ENCODE results near the gene KLC3.

Gene KLC3

DNA sequence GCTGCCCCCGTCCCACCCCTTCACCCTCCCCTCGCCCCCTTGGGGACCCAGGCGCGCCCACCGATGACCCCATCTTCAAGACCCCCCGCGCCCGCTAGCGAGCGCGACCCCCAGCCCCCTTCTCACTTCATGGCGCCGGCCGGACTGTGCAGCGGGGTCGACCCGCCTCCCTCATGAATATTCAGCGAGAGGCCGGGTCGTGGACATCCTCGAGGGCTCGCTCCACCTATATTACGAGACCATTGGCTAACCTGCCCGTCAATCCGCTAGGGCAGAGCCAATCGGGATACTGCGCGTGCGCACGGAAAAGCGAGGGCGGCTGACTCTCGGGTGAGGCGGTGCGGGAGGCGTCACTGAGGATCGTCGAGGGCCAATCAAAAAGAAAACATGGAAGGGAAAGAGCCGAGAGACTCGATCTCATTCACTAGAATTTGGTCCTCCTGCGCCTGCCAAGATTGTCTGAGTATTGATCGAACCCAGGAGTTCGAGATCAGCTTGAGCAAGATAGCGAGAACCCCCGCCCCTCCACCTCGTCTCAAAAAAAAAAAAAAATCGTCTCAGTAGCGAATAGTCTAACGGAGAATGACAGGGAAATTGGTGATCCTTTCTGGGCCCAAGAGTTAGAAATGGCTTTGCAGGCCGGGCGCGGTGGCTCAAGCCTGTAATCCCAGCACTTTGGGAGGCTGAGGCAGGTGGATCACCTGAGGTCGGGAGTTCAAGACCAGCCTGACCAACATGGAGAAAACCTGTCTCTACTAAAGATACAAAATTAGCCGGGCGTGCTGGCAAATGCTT, 30.1 kb downstream of the KLC3 start, which contains the start of gene ERCC2:
TSS of gene ERCC2 (minus strand) at position 164 of the 795 bp plus-strand sequence. CDS start at position 131, 33 bp downstream.
- peak; percentile 88 to 99 (median 97) for DNase-seq

DNA sequence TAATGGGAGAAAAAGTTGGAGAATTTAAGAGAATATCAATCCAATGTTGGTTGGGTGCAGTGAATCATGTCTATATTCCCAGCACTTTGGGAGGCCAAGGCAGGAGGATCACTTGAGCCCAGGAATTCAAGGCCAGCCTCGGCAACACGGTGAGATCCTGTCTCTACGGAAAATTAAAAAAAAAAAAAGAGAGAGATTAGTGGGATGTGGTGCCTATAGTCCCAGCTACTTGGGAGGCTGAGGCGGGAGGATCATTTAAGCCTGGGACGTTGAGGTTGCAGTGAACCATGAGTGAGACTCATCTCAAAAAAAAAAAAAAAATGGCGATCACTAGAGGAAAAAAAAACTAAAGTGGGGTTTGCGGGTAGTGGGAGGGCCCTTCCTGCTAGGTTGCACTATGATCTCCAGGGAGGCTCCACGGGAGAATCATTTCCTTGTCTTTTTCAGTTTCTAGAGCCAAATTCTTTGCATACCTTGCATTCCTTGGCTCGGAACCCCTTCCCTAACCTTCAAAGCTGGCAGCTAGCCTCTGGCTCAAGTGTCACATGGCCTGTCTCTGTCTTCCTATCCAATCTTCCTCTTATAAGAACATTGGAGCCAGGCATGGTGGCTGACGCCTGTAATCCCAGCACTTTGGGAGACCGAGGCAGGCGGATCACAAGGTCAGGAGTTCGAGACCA, 35.6 kb downstream of the KLC3 start:
- no peak for DNase-seq

DNA sequence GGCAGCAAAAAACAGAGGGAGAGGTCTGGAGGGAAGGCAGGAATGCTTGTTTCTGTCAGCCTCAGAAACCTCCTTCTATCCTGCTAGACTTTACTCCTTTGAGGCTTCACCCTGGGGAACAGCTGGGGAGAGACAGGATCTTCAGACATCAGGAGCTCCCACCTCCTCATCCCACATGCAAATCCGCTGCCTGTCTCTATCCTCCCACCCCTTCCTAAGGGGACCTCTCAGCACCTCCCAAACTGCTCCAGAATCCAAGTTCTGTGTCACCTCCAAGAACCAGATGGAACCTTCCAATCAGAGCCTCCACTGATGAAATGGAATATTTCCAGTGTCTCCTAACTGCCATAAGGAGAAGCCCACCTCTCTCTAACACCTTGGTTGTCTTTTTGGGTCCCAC, 39.6 kb downstream of the KLC3 start:
- DNase-seq: no peak

DNA sequence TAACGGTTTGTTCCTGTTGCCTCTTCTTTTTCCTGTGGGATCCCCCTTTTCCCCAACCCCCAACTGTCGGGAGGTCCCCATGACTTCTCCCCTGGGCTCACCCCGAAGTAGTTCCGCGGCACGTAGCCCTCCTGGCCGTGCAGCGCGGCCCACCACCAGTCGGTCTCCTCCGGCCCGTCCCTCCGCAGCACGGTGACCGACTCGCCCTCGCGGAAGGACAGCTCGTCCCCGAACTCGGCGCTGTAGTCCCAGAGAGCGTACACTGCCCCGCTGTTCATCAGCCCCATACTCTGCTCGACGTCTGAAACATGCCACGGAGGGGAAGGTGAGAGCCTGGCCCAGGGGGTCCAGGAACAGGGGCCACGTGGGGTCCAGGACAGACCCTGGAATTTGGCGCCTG, 41.9 kb downstream of the KLC3 start:
- no peak for DNase-seq

DNA sequence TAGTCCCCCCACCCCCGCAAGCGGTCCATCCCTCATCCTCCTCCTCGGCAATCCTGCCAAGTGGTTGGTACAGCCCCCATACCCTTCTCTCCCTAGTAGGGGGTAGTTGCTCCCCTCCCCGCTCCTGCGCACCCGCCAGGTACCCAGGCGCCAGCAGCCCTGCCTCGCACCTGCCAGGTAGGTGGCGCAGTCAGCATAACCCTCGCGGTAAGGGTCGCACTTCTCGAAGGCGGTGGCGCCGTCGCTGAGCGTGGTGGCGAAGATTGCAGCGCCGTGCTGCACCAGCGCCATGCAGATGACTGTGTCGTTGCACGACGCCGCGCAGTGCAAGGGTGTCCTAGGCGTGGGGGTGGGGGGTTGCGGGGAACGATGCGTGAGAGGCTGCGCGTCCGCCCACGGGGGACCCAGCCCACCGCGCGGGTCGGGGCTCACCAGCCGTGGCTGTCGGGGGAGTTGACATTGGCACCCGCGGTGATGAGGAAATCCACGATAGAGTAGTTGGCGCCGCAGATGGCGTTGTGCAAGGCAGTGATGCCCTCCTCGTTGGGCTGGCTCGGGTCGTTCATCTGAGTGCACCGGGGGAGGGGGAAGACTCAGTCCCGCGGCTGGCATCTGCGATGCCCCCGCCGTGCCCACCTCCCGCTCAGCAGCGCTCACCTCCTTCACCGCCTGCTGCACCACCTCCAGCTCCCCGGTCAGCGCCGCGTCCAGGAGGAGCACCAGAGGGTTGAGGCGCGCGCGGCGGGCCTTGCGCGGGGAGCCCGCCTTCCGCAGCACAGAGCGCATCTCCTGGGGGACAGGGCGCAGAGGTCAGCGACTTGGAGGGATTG, 45.1 kb downstream of the KLC3 start:
- no peak for DNase-seq

DNA sequence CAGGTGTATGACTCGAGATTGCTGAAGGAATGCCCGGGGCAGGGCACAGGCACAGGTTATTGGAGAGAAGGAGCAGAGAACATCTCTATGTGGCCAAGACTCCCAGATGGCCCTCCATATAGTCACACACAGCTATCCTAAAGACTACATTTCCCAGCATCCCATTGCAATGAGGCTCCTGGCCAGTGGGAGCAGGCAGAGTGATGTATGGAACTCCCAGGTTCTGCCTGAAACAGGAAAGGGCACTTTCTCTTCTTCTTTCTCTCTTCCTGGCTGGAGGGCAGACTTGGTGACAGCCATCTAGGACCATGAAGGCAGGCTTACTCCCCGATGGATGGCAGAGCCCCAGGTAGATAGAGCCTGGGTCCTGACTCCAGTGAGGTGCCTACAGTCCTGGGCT, 50.8 kb downstream of the KLC3 start:
- no peak for DNase-seq

DNA sequence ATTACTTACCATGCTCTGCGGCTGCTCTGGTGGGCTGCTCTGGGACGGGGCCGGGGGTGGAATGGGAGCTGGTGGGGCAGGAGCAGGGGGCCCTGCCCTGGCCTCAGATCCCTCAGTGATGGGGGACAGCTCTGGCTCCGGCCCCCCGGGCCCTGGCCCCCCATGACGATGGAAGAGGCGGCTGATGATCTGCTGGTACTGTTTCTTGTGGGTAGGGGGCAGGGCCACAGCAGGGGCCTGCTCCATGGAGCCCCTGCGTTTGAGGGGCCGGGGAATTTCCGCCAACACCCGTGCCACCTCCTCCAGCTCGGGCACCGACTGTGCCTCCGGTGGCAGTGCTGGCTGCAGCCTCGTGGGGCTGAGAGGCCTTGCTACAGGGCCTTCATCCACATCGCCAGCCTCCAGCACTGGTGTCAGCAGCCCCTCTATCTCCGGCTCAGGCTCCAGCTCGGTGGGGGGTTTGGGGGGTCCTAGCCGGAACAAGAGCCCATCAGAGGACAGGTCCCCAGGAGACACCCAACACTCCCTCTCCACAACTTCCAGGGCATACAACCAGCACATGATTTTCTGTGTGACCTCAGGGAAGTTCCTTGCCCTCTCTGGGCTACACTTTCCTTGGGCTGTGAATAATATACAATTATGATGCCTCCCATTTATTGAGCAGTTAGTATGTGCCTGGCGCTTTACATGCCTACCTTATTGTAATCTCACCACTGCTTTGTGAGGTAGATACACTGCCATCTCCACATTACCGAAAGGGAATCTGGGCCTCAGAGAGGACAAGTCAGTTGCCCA, 51.5 kb downstream of the KLC3 start:
- DNase-seq: no peak

DNA sequence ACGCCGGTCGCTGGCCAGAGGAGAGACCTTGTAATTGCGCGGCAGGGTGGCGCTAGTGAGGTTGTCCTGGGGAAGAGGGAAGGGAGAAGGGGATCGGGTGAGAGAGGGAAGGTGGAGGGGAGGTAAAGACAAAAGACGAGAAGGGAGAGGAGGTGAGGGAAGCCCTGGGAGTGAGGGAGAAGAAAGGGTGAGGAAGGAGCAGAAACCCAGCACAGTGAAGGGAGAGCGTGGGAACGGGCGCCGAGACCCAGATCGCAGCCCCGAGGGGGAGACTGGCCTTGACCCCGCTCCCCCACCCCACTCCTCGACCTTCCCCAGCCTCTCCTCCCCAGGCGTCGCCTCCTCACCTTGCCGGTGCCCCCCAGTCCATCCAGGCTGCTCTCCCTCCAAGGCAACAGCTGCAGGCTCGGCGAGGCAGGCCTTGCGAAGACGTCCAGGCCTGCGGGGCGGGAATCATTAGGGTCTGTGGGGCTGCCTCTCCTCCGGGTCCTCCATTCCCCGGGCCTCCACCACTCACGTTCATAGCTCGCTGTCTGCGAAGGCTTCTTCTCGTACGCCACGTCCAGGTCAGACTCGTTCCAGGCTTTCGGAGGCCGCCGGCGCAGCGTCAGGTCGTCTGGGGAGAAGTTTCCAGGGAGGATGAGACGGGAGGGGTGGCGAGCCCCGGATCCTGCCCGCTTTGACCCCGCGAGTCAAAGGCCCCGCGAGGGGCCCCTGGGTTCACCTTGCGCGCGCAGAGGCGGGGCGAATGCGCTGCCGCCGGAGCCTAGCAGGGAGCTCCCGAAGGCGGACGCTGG, 55.5 kb downstream of the KLC3 start:
- no peak for DNase-seq

DNA sequence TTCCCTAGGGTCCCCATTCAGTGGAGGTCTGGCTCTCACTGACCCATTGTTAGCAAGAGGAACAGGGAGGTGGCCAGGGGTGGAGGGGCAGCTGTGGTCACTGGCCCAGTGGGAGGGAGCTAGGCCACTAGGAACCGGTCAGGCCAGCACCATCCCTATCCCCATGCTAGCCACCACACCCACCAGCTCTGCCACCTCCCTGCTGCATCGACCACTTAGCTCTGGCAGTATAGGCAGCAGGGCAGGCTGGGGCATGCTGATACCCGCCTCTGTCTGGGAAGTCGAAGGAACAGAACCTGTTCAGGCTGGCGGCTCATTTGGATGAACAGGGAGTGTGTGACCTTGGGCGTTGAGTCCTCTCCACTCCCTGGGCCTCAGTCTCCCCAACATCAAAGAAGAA, 59.6 kb downstream of the KLC3 start:
- DNase-seq: no peak

Measured in hypothalamus (tissue), 51 donors.